ENCODE measurements around the gene KIF23. TPM values are rescaled to one million over a fixed set of nuclear protein-coding genes. Genes with fewer than 3 reads are reported as not detected.

Gene KIF23
- polyA plus RNA-seq, 1 of the 3 experiments (the other 2 are of a cell fraction): 25.8 TPM

DNA sequence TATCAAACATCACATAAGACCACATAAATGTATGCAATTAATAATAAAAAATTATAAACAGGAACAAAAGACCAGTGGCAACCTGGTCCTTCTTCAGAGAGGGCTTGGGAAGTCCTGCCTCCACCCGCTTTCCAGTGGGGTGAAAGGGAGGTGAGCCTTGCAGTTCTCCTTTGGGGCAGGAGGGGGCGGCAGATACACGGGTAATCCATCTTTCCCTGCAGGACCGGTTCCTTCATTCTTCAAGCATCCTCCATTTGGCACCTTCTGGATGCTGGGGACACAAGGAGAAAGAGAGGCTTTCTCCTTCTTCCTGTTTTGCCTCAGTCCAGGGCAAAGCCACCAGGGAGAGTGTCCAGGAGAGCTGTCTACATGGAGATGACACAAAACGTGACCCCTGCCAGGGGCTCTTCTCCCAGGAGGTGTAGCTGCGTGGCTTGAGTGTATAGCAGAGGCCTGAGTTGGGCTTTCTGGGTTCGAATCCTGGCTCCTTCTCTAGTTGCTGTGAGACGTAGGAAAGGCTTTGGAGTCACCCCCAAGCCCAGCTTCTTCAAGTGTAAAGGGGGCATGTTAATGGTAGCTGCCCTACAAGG, 61.7 kb downstream of the KIF23 start:
- H3K27ac ChIP-seq (ENCODE audit: low read depth in 2 of 2, low read length in 1 of 2): no peak overlapping the region
- no peak overlapping the region for H3K4me2 ChIP-seq
- WGBS (ENCODE audit: low lambda C conversion rate): 38% methylated on average over 8 of the region's 8 CpGs
- H4K20me1 ChIP-seq (ENCODE audit: insufficient read depth): no peaks in the 10 kb centered on the region
- H2AFZ ChIP-seq (ENCODE audit: low read depth): no peak overlapping the region
- H3K79me2 ChIP-seq (ENCODE audit: insufficient read depth): no peaks in the 10 kb centered on the region
- no peak overlapping the region for H3K9ac ChIP-seq
- no peaks in the 10 kb centered on the region for H3K36me3 ChIP-seq (replicated peaks in 1 of 2; ENCODE audit: control insufficient read depth in 1 of 2, insufficient read depth in 2 of 2, low read length in 1 of 2)
- TF ChIP-seq MEF2A (IDR thresholded peaks at IDR 0.05; ENCODE audit: borderline replicate concordance, low read depth) (no peak), SIN3A (IDR thresholded peaks at IDR 0.05; ENCODE audit: borderline replicate concordance, low read depth, low read length) (no peak), RXRA (IDR thresholded peaks at IDR 0.05; ENCODE audit: borderline replicate concordance, low read depth) (peak; percentile 50; the same call in 1 of the 2 replicates), TEAD4 (IDR thresholded peaks at IDR 0.05; ENCODE audit: borderline replicate concordance, insufficient read depth) (no peak), MXI1 (IDR thresholded peaks at IDR 0.05; ENCODE audit: low read depth, low read length) (no peak), GATA2 (CRISPR knock-in tag; IDR thresholded peaks at IDR 0.05) (no peak), RAD21 (IDR thresholded peaks at IDR 0.05; ENCODE audit: low read length) (peak; percentile 94), SMC3 (IDR thresholded peaks at IDR 0.05; ENCODE audit: low read depth, low read length) (peak; percentile 65), TAF1 (IDR thresholded peaks at IDR 0.05; ENCODE audit: borderline replicate concordance, low read depth, low read length) (no peak)
- TF ChIP-seq, protein P1, sequence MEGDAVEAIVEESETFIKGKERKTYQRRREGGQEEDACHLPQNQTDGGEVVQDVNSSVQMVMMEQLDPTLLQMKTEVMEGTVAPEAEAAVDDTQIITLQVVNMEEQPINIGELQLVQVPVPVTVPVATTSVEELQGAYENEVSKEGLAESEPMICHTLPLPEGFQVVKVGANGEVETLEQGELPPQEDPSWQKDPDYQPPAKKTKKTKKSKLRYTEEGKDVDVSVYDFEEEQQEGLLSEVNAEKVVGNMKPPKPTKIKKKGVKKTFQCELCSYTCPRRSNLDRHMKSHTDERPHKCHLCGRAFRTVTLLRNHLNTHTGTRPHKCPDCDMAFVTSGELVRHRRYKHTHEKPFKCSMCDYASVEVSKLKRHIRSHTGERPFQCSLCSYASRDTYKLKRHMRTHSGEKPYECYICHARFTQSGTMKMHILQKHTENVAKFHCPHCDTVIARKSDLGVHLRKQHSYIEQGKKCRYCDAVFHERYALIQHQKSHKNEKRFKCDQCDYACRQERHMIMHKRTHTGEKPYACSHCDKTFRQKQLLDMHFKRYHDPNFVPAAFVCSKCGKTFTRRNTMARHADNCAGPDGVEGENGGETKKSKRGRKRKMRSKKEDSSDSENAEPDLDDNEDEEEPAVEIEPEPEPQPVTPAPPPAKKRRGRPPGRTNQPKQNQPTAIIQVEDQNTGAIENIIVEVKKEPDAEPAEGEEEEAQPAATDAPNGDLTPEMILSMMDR (IDR thresholded peaks at IDR 0.05): peak; percentile 86
- peaks cover 0 to 8% of the 10 kb centered on the region in 2 experiments; a peak in 2 of 4 replicates for H3K4me1 ChIP-seq (ENCODE audit: control insufficient read depth in 1 of 2, insufficient read depth in 2 of 2, low read depth in 1 of 2, low read length in 1 of 2)
- H3K27me3 ChIP-seq (ENCODE audit: insufficient read depth): no peaks in the 10 kb centered on the region
- H3F3A ChIP-seq (replicated peaks; ENCODE audit: insufficient read depth): peaks cover 9% of the 10 kb centered on the region
- peak overlapping the region in 1 of 2 experiments; percentile 30; a peak in 1 of 4 replicates for H3K4me3 ChIP-seq (ENCODE audit: low read depth in 2 of 2, low read length in 1 of 2)
- CTCF ChIA-PET: interaction anchor here (0.6 to 7.0 kb wide), 38 partner anchors 9 to 1350 kb away, joined by 3 to 81 read pairs (median 4); partner anchors contain the start of gene TLE3
- POLR2A ChIA-PET: no interaction called here
- no peaks in the 10 kb centered on the region for H3K9me3 ChIP-seq
- peak; percentile 85 for DNase-seq
- no peaks in the 10 kb centered on the region for H3K9me2 ChIP-seq

DNA sequence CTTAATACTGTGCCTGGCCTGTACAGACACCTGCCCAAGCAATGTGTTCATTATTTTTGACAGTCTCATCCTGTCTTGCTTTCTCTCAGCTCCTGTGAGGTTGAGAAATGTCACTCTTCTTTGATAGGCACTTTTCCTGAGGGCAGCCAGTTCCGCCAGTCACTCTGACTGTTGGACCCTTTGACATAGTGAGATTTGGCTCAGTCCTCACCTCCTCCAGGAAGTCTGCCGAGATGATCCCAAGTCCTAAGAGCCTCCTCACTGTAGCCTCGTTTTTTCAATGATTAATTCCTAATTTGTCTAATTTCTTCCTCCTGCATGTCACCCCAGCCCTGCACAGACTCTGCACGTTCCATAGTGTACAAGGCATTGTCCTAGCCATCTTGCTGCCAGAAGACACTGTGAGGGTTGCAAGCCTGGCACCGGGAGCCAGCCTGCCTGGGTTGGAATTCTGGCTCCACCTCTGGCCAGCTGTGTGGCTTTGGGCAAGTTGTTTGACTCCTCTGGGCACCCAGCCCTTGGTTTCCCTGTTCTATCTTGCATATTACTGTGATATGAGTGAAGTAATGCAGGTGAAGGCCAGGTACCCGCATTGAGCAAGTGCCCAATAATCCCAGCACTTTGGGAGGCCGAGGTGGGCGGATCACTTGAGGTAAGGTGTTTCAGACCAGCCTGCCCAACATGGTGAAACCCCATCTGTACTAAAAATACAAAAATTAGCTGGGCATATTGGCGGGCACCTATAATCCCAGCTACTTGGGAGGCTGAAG, 62.7 kb downstream of the KIF23 start:
- H3K36me3 ChIP-seq (replicated peaks in 1 of 2; ENCODE audit: control insufficient read depth in 1 of 2, insufficient read depth in 2 of 2, low read length in 1 of 2): no peaks in the 10 kb centered on the region
- no peak overlapping the region for H3K27ac ChIP-seq (ENCODE audit: low read depth in 2 of 2, low read length in 1 of 2)
- H3K4me1 ChIP-seq (ENCODE audit: control insufficient read depth in 1 of 2, insufficient read depth in 2 of 2, low read depth in 1 of 2, low read length in 1 of 2): peaks cover 0 to 8% of the 10 kb centered on the region in 2 experiments; a peak in 2 of 4 replicates
- no peak overlapping the region for H3K4me2 ChIP-seq
- no peaks in the 10 kb centered on the region for H3K79me2 ChIP-seq (ENCODE audit: insufficient read depth)
- no peak for DNase-seq
- H3K4me3 ChIP-seq (ENCODE audit: low read depth in 2 of 2, low read length in 1 of 2): no peak overlapping the region
- ChIA-PET CTCF (interaction anchor here (0.6 to 7.0 kb wide), 40 partner anchors 9 to 1246 kb away, joined by 3 to 81 read pairs (median 5); partner anchors contain the start of gene TLE3), POLR2A (no interaction called here)
- WGBS (ENCODE audit: low lambda C conversion rate): 73% methylated on average over 9 of the region's 9 CpGs
- H3K9me3 ChIP-seq: no peaks in the 10 kb centered on the region
- no peaks in the 10 kb centered on the region for H3K27me3 ChIP-seq (ENCODE audit: insufficient read depth)
- H3K9ac ChIP-seq: no peak overlapping the region
- H3K9me2 ChIP-seq: no peaks in the 10 kb centered on the region
- peaks cover 9% of the 10 kb centered on the region for H3F3A ChIP-seq (replicated peaks; ENCODE audit: insufficient read depth)
- H4K20me1 ChIP-seq (ENCODE audit: insufficient read depth): no peaks in the 10 kb centered on the region
- no peak overlapping the region for H2AFZ ChIP-seq (ENCODE audit: low read depth)
- TF ChIP-seq, protein P1 (IDR thresholded peaks at IDR 0.05): no peak
- TF ChIP-seq SMC3 (IDR thresholded peaks at IDR 0.05; ENCODE audit: low read depth, low read length) (no peak), ELF1 (IDR thresholded peaks at IDR 0.05) (no peak), POLR2AphosphoS5 (IDR thresholded peaks at IDR 0.05; ENCODE audit: low read depth, low read length) (no peak), NFIC (IDR thresholded peaks at IDR 0.05; ENCODE audit: borderline replicate concordance) (no peak), TCF12 (IDR thresholded peaks at IDR 0.05) (no peak), RCOR1 (IDR thresholded peaks at IDR 0.05; ENCODE audit: low read length) (no peak), TAF1 (IDR thresholded peaks at IDR 0.05; ENCODE audit: borderline replicate concordance, low read depth, low read length) (no peak), CHD2 (IDR thresholded peaks at IDR 0.05; ENCODE audit: low read length, partially characterized antibody) (no peak), RAD21 (IDR thresholded peaks at IDR 0.05; ENCODE audit: low read length) (no peak), SIN3A (IDR thresholded peaks at IDR 0.05; ENCODE audit: borderline replicate concordance, low read depth, low read length) (no peak), YY1 (IDR thresholded peaks at IDR 0.05; ENCODE audit: low read depth) (no peak)
- TF ChIP-seq, protein P2, sequence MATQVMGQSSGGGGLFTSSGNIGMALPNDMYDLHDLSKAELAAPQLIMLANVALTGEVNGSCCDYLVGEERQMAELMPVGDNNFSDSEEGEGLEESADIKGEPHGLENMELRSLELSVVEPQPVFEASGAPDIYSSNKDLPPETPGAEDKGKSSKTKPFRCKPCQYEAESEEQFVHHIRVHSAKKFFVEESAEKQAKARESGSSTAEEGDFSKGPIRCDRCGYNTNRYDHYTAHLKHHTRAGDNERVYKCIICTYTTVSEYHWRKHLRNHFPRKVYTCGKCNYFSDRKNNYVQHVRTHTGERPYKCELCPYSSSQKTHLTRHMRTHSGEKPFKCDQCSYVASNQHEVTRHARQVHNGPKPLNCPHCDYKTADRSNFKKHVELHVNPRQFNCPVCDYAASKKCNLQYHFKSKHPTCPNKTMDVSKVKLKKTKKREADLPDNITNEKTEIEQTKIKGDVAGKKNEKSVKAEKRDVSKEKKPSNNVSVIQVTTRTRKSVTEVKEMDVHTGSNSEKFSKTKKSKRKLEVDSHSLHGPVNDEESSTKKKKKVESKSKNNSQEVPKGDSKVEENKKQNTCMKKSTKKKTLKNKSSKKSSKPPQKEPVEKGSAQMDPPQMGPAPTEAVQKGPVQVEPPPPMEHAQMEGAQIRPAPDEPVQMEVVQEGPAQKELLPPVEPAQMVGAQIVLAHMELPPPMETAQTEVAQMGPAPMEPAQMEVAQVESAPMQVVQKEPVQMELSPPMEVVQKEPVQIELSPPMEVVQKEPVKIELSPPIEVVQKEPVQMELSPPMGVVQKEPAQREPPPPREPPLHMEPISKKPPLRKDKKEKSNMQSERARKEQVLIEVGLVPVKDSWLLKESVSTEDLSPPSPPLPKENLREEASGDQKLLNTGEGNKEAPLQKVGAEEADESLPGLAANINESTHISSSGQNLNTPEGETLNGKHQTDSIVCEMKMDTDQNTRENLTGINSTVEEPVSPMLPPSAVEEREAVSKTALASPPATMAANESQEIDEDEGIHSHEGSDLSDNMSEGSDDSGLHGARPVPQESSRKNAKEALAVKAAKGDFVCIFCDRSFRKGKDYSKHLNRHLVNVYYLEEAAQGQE (IDR thresholded peaks at IDR 0.05; ENCODE audit: low read depth, low read length): no peak
